Activated CD4-positive, alpha-beta T cell treated with anti-CD3 and anti-CD28 coated beads, Interleukin-2, amount 10 ng/mL, durations not matched to agents 24 days and 14 days (primary cell): Measurements from ENCODE around the gene TMEM134. TPM values are rescaled to one million over a fixed set of nuclear protein-coding genes. Genes with fewer than 3 reads are reported as not detected.
A peak's percentile ranks its signal among the peaks of the same experiment; 100 is the strongest.

Experiments
- DNase-seq: peaks from one replicate; pipeline ENCODE4 v3.0.0; 2022
- H3K27ac Mint-ChIP-seq: one replicate; pipeline ENCODE4 v1.8.0; 2022; ENCODE audit warnings: mild to moderate bottlenecking, mixed read lengths
- H3K27me3 Mint-ChIP-seq: one replicate; pipeline ENCODE4 v1.8.0; 2022; ENCODE audit warnings: mixed read lengths
- H3K36me3 Mint-ChIP-seq: one replicate; pipeline ENCODE4 v1.8.0; 2022; ENCODE audit warnings: low read depth, mild to moderate bottlenecking, mixed read lengths
- H3K4me1 Mint-ChIP-seq: one replicate; pipeline ENCODE4 v1.8.0; 2021; ENCODE audit warnings: mixed read lengths
- H3K4me3 Mint-ChIP-seq: one replicate; pipeline ENCODE4 v1.8.0; 2022; ENCODE audit warnings: mild to moderate bottlenecking, moderate library complexity, mixed read lengths
- H3K9me3 Mint-ChIP-seq: one replicate; pipeline ENCODE4 v1.8.0; 2021; ENCODE audit warnings: mixed read lengths
- intact Hi-C: fragments of 100-400 bp; cut with micrococcal nuclease; formaldehyde crosslinking; loops from one replicate; pipeline ENCODE4 v1.15.1; 2023
- total RNA-seq: library from RNA; stranded (reverse); gene quantifications from 2 replicates; pipeline ENCODE4 v1.2.3, GENCODE V29; 2022

TMEM134 gene
- total RNA-seq, 1 donor from 2014 or later = 56.8 TPM

GRCh38 chr11:67495234-67496005, 26.4 kb upstream of the TMEM134 start:
- Mint-ChIP-seq H3K9me3 (peaks cover 3% of the 10 kb centered on the region), H3K36me3 (peaks cover 49% of the 10 kb centered on the region), H3K4me1 (peaks cover 4% of the 10 kb centered on the region), H3K27ac (no peak overlapping the region), H3K4me3 (no peak overlapping the region), H3K27me3 (no peaks in the 10 kb centered on the region)
- DNase-seq = no peak
- intact Hi-C loops = no loop called here

GRCh38 chr11:67494371-67495233, 25.6 kb upstream of the TMEM134 start:
- Mint-ChIP-seq H3K9me3 (peaks cover 2% of the 10 kb centered on the region), H3K27ac (no peak overlapping the region), H3K27me3 (no peaks in the 10 kb centered on the region), H3K4me1 (peaks cover 7% of the 10 kb centered on the region), H3K36me3 (peaks cover 52% of the 10 kb centered on the region), H3K4me3 (no peak overlapping the region)
- intact Hi-C loops = no loop called here
- DNase-seq = no peak

- intact Hi-C loops = no loop called here
- DNase-seq = no peak
- H3K9me3 Mint-ChIP-seq = no peaks in the 10 kb centered on the region
- peaks cover 8% of the 10 kb centered on the region for H3K4me1 Mint-ChIP-seq
- H3K4me3 Mint-ChIP-seq = no peak overlapping the region
- H3K27ac Mint-ChIP-seq = no peak overlapping the region
- peaks cover 50% of the 10 kb centered on the region for H3K36me3 Mint-ChIP-seq
- H3K27me3 Mint-ChIP-seq = no peaks in the 10 kb centered on the region
Measured at GRCh38 chr11:67493548-67494370, 24.7 kb upstream of the TMEM134 start.

GRCh38 chr11:67492801-67493547, 23.9 kb upstream of the TMEM134 start:
- peaks cover 16% of the 10 kb centered on the region for H3K4me1 Mint-ChIP-seq
- DNase-seq = peak; percentile 74
- no peaks in the 10 kb centered on the region for H3K27me3 Mint-ChIP-seq
- intact Hi-C loops = no loop called here
- no peak overlapping the region for H3K4me3 Mint-ChIP-seq
- peaks cover 55% of the 10 kb centered on the region for H3K36me3 Mint-ChIP-seq
- H3K9me3 Mint-ChIP-seq = no peaks in the 10 kb centered on the region
- H3K27ac Mint-ChIP-seq = no peak overlapping the region

GRCh38 chr11:67492069-67492727, 23.1 kb upstream of the TMEM134 start:
- Mint-ChIP-seq H3K27me3 (no peaks in the 10 kb centered on the region), H3K27ac (no peak overlapping the region), H3K9me3 (no peaks in the 10 kb centered on the region), H3K36me3 (peaks cover 57% of the 10 kb centered on the region), H3K4me1 (peaks cover 23% of the 10 kb centered on the region), H3K4me3 (no peak overlapping the region)
- DNase-seq = no peak
- intact Hi-C loops = no loop called here

GRCh38 chr11:67491276-67492068, 22.4 kb upstream of the TMEM134 start:
- peaks cover under 1% of the 10 kb centered on the region for H3K9me3 Mint-ChIP-seq
- peak overlapping the region; percentile 73 for H3K27ac Mint-ChIP-seq
- no peak for DNase-seq
- peaks cover 30% of the 10 kb centered on the region for H3K4me1 Mint-ChIP-seq
- intact Hi-C loops = no loop called here
- H3K27me3 Mint-ChIP-seq = no peaks in the 10 kb centered on the region
- no peak overlapping the region for H3K4me3 Mint-ChIP-seq
- H3K36me3 Mint-ChIP-seq = peaks cover 58% of the 10 kb centered on the region

- intact Hi-C loops = no loop called here
- Mint-ChIP-seq H3K4me3 (no peak overlapping the region), H3K4me1 (peaks cover 36% of the 10 kb centered on the region), H3K9me3 (peaks cover 6% of the 10 kb centered on the region), H3K27me3 (no peaks in the 10 kb centered on the region), H3K27ac (peak overlapping the region; percentile 73), H3K36me3 (peaks cover 59% of the 10 kb centered on the region)
- no peak for DNase-seq
Measured at GRCh38 chr11:67490727-67491065, 21.6 kb upstream of the TMEM134 start.

GRCh38 chr11:67489885-67490726, 21.1 kb upstream of the TMEM134 start:
- Mint-ChIP-seq H3K4me1 (peaks cover 38% of the 10 kb centered on the region), H3K27ac (peak overlapping the region; percentile 86), H3K4me3 (no peak overlapping the region), H3K36me3 (peaks cover 59% of the 10 kb centered on the region), H3K9me3 (peaks cover 6% of the 10 kb centered on the region), H3K27me3 (no peaks in the 10 kb centered on the region)
- DNase-seq = no peak
- intact Hi-C loops = loop anchor here (10.0 kb wide), 1 partner anchor 535 kb away; the partner anchor contains the start of gene PC

- Mint-ChIP-seq H3K4me1 (peaks cover 46% of the 10 kb centered on the region), H3K36me3 (peaks cover 66% of the 10 kb centered on the region), H3K4me3 (no peak overlapping the region), H3K9me3 (peaks cover 6% of the 10 kb centered on the region), H3K27me3 (no peaks in the 10 kb centered on the region), H3K27ac (peak overlapping the region; percentile 99)
- no peak for DNase-seq
- intact Hi-C loops = loop anchor here (10.0 kb wide), 1 partner anchor 535 kb away; the partner anchor contains the start of gene PC
Measured at GRCh38 chr11:67489203-67489884, 20.3 kb upstream of the TMEM134 start.

- Mint-ChIP-seq H3K4me3 (peak overlapping the region; percentile 96), H3K27me3 (no peaks in the 10 kb centered on the region), H3K36me3 (peaks cover 62% of the 10 kb centered on the region), H3K27ac (peak overlapping the region; percentile 99), H3K9me3 (peaks cover 6% of the 10 kb centered on the region), H3K4me1 (peaks cover 59% of the 10 kb centered on the region)
- intact Hi-C loops = loop anchor here (1.0 to 10.0 kb wide), 3 partner anchors 20 to 532 kb away; partner anchors contain the start of genes PC and PTPRCAP
- peak; percentile 79 for DNase-seq
Measured at GRCh38 chr11:67486481-67487195, 17.6 kb upstream of the TMEM134 start.
